AG09319 (cell line): ENCODE measurements around the gene HDAC4.

Experiments used
- DNase-seq: peaks from one replicate; pipeline ENCODE4 v3.0.0-alpha.2; 2010; ENCODE audit warnings: low read depth; ENCODE audit errors: extremely low read depth
- TF ChIP-seq, protein P1 (sequence below): IDR thresholded peaks from 2 replicates; pipeline ENCODE4 v1.5.1; 2011; ENCODE audit warnings: low read depth, mild to moderate bottlenecking, inconsistent platforms, low read length, moderate library complexity

The HDAC4 gene

DNA sequence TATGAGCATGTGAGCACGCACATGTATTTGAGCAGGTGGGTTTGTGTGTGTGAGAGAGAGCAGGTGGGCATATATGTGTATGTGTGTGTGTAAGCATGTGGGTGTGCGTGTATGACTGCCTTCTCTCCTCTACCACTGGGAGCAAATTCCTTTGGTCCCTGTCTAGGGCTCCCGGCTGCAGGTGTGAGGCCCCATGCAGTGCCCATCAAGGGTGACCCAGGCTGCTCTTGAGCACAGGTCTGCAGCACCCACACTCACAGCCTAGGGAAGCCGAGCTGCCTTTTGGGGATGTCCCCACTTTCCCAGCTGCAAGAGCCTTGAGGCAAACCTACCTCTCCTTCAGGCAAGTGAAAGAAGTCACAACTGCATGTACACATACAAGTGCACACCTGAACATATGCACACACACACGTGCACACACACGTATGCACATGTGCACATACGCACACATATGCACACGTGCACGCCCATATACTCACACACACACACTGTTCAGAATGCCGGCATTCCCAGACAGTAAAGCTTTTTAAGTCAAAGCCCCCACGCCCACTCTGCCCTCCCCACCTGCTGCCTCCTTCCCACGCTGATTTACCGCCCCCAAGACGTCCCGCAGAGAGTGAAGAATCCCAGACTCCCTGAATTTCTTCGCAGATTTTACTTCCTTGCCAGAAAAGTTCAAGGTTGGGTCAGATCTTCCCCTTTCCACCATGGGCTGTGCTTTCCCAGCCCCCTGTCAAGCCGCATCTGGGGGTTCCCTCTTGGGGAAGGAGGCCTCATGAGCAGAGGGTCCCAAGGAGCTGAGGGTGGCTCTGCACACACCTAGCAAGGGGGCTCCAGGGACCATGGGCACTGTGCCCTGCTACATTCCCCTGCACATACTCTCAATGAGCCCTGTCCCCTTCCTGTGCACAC lies 382.3 kb downstream of the HDAC4 start:
- TF ChIP-seq, protein P1, sequence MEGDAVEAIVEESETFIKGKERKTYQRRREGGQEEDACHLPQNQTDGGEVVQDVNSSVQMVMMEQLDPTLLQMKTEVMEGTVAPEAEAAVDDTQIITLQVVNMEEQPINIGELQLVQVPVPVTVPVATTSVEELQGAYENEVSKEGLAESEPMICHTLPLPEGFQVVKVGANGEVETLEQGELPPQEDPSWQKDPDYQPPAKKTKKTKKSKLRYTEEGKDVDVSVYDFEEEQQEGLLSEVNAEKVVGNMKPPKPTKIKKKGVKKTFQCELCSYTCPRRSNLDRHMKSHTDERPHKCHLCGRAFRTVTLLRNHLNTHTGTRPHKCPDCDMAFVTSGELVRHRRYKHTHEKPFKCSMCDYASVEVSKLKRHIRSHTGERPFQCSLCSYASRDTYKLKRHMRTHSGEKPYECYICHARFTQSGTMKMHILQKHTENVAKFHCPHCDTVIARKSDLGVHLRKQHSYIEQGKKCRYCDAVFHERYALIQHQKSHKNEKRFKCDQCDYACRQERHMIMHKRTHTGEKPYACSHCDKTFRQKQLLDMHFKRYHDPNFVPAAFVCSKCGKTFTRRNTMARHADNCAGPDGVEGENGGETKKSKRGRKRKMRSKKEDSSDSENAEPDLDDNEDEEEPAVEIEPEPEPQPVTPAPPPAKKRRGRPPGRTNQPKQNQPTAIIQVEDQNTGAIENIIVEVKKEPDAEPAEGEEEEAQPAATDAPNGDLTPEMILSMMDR, result no peak
- DNase-seq, result no peak

DNA sequence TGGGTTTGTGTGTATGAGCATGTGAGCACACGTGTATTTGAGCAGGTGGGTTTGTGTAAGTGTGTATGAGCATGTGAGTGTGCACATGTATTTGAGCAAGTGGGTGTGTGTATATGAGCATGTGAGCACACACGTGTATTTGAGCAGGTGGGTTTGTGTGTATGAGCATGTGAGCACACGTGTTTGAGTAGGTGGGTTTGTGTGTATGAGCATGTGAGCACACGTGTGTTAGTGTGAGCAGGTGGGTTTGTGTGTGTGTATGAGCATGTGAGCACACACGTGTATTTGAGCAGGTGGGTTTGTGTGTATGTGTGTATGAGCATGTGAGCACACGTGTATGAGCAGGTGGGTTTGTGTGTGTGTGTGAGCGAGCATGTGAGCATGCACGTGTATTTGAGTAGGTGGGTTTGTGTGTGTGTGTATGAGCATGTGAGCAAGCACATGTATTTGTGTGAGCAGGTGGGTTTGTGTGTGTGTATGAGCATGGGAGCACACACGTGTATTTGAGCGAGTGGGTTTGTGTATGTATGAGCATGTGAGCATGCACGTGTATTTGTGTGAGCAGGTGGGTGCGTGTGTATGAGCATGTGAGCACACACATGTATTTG lies 383.2 kb downstream of the HDAC4 start:
- DNase-seq, result no peak
- TF ChIP-seq, protein P1, result no peak

DNA sequence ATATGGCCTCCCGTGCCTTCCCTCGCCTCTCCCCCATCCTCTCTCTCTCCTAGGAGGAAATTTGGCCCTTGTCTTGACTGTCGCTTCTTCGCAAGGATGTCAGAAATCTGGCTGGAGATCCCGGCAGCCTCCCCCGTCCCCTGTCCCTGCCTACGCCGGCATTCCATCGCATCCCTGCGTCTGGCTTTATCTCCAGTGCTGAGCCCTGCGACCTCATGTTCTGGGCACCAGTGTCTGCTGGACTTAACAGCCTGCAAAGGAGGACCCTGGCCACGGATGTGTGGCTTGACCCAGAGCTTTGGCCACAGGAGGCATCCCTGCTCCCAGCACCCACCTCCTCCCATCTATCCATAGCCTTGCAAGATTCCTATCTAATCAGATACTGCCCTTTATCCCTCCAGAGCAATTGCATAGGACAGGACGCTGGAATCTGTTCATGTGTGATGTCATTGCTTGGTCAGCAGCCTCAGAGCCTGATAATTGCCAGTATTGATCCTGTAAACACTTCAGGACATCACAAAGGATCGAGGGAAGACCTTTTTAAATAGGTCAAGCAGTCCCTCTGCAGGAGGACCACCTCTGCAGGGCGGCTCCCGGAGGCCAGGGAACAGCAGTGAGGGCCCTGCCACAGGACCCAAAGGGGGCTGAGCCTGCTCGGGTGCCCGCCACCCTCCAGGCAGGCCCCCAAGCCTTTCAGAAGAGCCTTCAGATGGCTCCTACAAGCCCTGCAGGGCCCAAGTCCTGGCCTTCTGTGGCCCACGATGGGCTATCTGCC lies 384.7 kb downstream of the HDAC4 start:
- TF ChIP-seq, protein P1, result no peak

DNA sequence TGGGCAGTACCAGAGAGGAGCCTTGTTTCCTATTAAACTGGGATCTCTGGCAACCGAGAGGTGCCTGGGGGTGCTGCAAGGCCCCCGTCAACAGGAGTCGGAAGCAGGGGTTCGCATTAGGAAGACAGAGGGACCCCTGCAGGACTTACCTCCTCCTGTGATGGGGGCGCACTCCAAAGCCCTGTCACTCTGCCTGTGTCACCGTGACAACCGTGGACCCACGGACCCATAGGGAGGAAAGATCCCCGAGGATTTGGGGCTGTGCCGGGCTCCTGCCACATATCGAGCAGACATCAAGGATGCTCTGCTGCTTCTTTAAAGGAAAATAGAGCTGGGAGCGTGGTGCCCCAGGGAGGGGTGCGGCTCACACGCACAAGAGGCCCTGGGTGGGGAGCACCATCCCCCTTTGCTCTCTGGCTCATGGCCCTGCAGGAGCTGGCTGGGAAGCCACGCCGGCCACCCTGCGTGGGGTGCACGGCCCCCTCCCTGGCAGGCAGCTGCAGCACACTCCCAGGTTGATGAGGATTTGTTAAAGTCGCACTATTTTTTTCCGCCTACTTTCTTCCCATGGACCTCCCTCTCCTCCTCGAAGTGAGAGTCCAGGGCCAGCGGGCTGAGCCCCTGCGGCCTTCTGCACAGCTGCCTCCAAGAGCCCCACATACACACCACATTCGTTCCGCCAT lies 385.5 kb downstream of the HDAC4 start:
- DNase-seq, result no peak
- TF ChIP-seq, protein P1, result no peak

More for the DNA sequence above, 384.7 kb downstream of the HDAC4 start:
- DNase-seq, result no peak

DNA sequence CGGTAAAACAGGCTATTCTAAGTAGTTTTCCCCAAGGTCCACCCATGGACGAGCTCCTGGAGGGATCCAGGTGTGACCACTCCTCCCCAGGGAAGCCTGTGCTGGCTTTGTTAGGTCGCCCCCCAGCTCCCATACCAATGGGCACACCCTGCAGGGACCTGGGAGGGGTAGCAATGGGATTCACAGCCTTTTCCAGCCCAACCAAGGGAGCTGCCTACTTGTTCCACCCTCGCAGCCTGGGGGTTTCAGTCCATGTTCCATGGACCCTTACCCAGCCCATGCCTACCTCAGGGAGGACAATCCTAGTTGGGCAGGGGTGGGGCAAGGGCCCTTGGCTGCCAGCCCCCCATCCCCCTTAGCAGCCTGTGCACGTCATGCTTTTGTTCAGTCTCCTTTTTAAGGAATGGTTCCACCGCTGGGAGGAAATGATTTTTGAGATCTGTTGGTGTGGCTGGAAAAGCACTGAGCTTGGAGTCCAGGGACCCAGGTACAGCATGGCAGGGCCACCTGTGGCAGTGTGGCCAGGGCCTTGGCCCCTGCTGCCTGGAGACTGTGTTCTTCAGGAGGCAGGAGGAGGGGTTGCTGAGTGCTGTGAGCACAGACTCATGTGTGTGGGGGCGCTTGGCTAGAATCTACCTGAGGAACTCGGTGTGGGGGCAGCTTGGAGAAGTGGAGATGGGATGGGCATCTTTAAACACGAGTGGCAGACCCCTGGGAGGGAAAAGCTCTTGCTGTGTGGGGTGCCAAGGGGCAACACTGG lies 386.2 kb downstream of the HDAC4 start:
- no peak for DNase-seq
- TF ChIP-seq, protein P1, result no peak

DNA sequence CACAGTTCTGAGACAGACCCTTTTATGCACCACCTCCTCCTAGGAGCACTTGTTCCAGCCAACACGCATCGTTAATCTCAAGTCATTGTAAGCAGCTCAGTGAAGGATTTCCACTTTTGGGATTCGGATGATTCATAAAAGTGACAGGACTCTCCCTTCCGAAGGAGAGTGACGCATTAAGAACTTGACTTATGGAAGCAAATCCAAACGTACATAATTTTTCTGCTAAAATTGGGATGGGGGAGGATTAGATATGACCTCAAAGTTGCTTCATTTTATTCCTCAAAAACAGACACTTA lies 387.2 kb downstream of the HDAC4 start:
- no peak for DNase-seq
- TF ChIP-seq, protein P1, result no peak
